H9 (cell line): ENCODE measurements around the gene SEPTIN12. TPM values are rescaled to one million over a fixed set of nuclear protein-coding genes. Genes with fewer than 3 reads are reported as not detected.
"Not testable (repeated sequence)": the region's sequence is repeated elsewhere in the genome, so short reads cannot be mapped to it uniquely, and the experiment has no call there.

Source experiments
- DNase-seq: peaks from one replicate; pipeline ENCODE4 v3.0.0-alpha.2; 2017
- H2AFZ ChIP-seq: one replicate; pipeline ENCODE4 v1.6.1; 2013; ENCODE audit warnings: mild to moderate bottlenecking, low read length, control low read depth, moderate library complexity
- H2AK5ac ChIP-seq: 2 replicates; pipeline ENCODE4 v1.6.1; 2013; ENCODE audit warnings: low read length, control low read depth, mixed read lengths; ENCODE audit not compliant: insufficient read length
- H2BK120ac ChIP-seq: one replicate; pipeline ENCODE4 v1.6.1; 2013; ENCODE audit warnings: low read depth, mild to moderate bottlenecking, low read length, control low read depth, inconsistent platforms; ENCODE audit not compliant: poor library complexity, severe bottlenecking
- H2BK12ac ChIP-seq: 2 replicates; pipeline ENCODE4 v1.6.1; 2013; ENCODE audit warnings: low read length, control low read depth, mixed read lengths, low read depth; ENCODE audit not compliant: insufficient read length
- H2BK15ac ChIP-seq: 2 replicates; pipeline ENCODE4 v1.6.1; 2013; ENCODE audit warnings: low read depth, low read length, control low read depth
- H2BK20ac ChIP-seq: one replicate; pipeline ENCODE4 v1.6.1; 2013; ENCODE audit warnings: low read depth, mild to moderate bottlenecking, low read length, control low read depth, inconsistent platforms; ENCODE audit not compliant: poor library complexity, severe bottlenecking
- H2BK5ac ChIP-seq: 2 replicates; pipeline ENCODE4 v1.6.1; 2013; ENCODE audit warnings: low read length, control low read depth, mixed read lengths; ENCODE audit not compliant: insufficient read length
- H3K14ac ChIP-seq: 2 replicates; pipeline ENCODE4 v1.6.1; 2013; ENCODE audit warnings: low read length, control low read depth; ENCODE audit not compliant: insufficient read depth
- H3K18ac ChIP-seq: 2 replicates; pipeline ENCODE4 v1.6.1; 2013; ENCODE audit warnings: low read depth, mild to moderate bottlenecking, mixed read lengths, low read length, control low read depth; ENCODE audit not compliant: insufficient read length
- H3K23ac ChIP-seq: 2 replicates; pipeline ENCODE4 v1.6.1; 2013; ENCODE audit warnings: low read length, control low read depth, mixed read lengths, low read depth; ENCODE audit not compliant: insufficient read length
- H3K23me2 ChIP-seq: 2 replicates; pipeline ENCODE4 v1.6.1; 2013; ENCODE audit warnings: low read depth, mild to moderate bottlenecking, mixed read lengths, low read length, control low read depth; ENCODE audit not compliant: insufficient read length, poor library complexity, severe bottlenecking
- H3K27ac ChIP-seq: 2 replicates; pipeline ENCODE4 v1.5.1; 2013; ENCODE audit warnings: low read length, control low read depth, mixed read lengths, low read depth; ENCODE audit not compliant: insufficient read length
- H3K27me3 ChIP-seq: 2 replicates; pipeline ENCODE4 v1.6.1; 2013; ENCODE audit warnings: low read length, control low read depth, inconsistent platforms; ENCODE audit not compliant: insufficient read depth
- H3K4ac ChIP-seq: 2 replicates; pipeline ENCODE4 v1.6.1; 2013; ENCODE audit warnings: low read depth, mild to moderate bottlenecking, control low read depth, inconsistent platforms, low read length, moderate library complexity
- H3K4me1 ChIP-seq: 2 replicates; pipeline ENCODE4 v1.6.1; 2013; ENCODE audit warnings: low read length, control low read depth, inconsistent platforms; ENCODE audit not compliant: insufficient read depth
- H3K4me2 ChIP-seq: 2 replicates; pipeline ENCODE4 v1.6.1; 2013; ENCODE audit warnings: low read length, control low read depth, mixed read lengths; ENCODE audit not compliant: insufficient read length, insufficient read depth
- H3K56ac ChIP-seq: 2 replicates; pipeline ENCODE4 v1.6.1; 2013; ENCODE audit warnings: low read depth, mild to moderate bottlenecking, mixed read lengths, low read length, control low read depth; ENCODE audit not compliant: insufficient read length
- H3K79me1 ChIP-seq: 2 replicates; pipeline ENCODE4 v1.6.1; 2013; ENCODE audit warnings: low read depth, mild to moderate bottlenecking, moderate library complexity, low read length, control low read depth, inconsistent platforms; ENCODE audit not compliant: insufficient read depth, poor library complexity, severe bottlenecking
- H3K79me2 ChIP-seq: 2 replicates; pipeline ENCODE4 v1.6.1; 2013; ENCODE audit warnings: low read length, control low read depth, inconsistent platforms; ENCODE audit not compliant: insufficient read depth
- H3K9ac ChIP-seq: 2 replicates; pipeline ENCODE4 v1.6.1; 2013; ENCODE audit warnings: low read length, control low read depth, mixed read lengths; ENCODE audit not compliant: insufficient read length; ENCODE audit errors: extremely low read depth
- H3K9me3 ChIP-seq: one replicate; pipeline ENCODE4 v1.6.1; 2013; ENCODE audit warnings: low read depth, low read length, inconsistent platforms; ENCODE audit not compliant: control insufficient read depth
- H3T11ph ChIP-seq: one replicate; pipeline ENCODE4 v1.6.1; 2013; ENCODE audit warnings: mild to moderate bottlenecking, low read length, control low read depth, inconsistent platforms
- H4K20me1 ChIP-seq: one replicate; pipeline ENCODE4 v1.6.1; 2013; ENCODE audit not compliant: control insufficient read depth, insufficient read length, insufficient read depth
- H4K5ac ChIP-seq: 2 replicates; pipeline ENCODE4 v1.6.1; 2013; ENCODE audit warnings: low read depth, mild to moderate bottlenecking, mixed read lengths, low read length, control low read depth; ENCODE audit not compliant: insufficient read length
- H4K8ac ChIP-seq: replicated peaks from 2 replicates; pipeline ENCODE4 v1.6.1; 2013; ENCODE audit warnings: low read length, control low read depth, mixed read lengths, low read depth; ENCODE audit not compliant: insufficient read length
- H4K91ac ChIP-seq: 2 replicates; pipeline ENCODE4 v1.6.1; 2013; ENCODE audit warnings: low read depth, mild to moderate bottlenecking, moderate library complexity, mixed read lengths, low read length, control low read depth; ENCODE audit not compliant: insufficient read length
- H3K27ac Mint-ChIP-seq, 3 experiments: 2 replicates in 2 of 3; 3 replicates in 1 of 3; pipeline ENCODE4 v1.8.0; 2020 to 2021; ENCODE audit warnings: mixed read lengths in 3 of 3, mild to moderate bottlenecking in 1 of 3, moderate library complexity in 1 of 3
- H3K27me3 Mint-ChIP-seq: 2 replicates; pipeline ENCODE4 v1.8.0; 2021; ENCODE audit warnings: low read depth, mild to moderate bottlenecking, moderate library complexity, mixed read lengths
- H3K36me3 Mint-ChIP-seq, 3 experiments: 2 replicates in 2 of 3; 3 replicates in 1 of 3; pipeline ENCODE4 v1.8.0; 2020 to 2021; ENCODE audit warnings: low read depth in 3 of 3, mixed read lengths in 3 of 3; ENCODE audit not compliant: insufficient read depth in 1 of 3
- H3K4me1 Mint-ChIP-seq, 2 experiments: 2 replicates each; pipeline ENCODE4 v1.8.0; 2020; ENCODE audit warnings: mixed read lengths in 2 of 2
- H3K4me3 Mint-ChIP-seq, 2 experiments: 2 replicates in 1 of 2; 3 replicates in 1 of 2; pipeline ENCODE4 v1.8.0; 2020 to 2021; ENCODE audit warnings: mild to moderate bottlenecking in 2 of 2, mixed read lengths in 2 of 2, moderate library complexity in 1 of 2
- H3K9me3 Mint-ChIP-seq, 2 experiments: 2 replicates in 1 of 2; 3 replicates in 1 of 2; pipeline ENCODE4 v1.8.0; 2020; ENCODE audit warnings: mild to moderate bottlenecking in 2 of 2, mixed read lengths in 2 of 2, moderate library complexity in 1 of 2
- WGBS: extraction: QIAGEN DNeasy Blood & Tissue Kit; methylation state at CpG from one replicate; pipeline ENCODE4 v1.1.7; 2013; ENCODE audit warnings: missing lambda C conversion rate, low lambda C conversion rate, mixed read lengths; ENCODE audit not compliant: insufficient read length; ENCODE audit errors: extremely low coverage; 5-methylcytosine and 5-hydroxymethylcytosine counted together
- total RNA-seq: library from RNA; stranded (reverse); gene quantifications from 2 replicates; pipeline ENCODE4 v1.2.1, GENCODE V29; 2021
- TF ChIP-seq, protein P1 (sequence below): fragments of 200-600 bp; sonication (generic); conservative IDR thresholded peaks from 3 replicates; pipeline ENCODE4 v1.8.0; 2021; ENCODE audit warnings: antibody characterized with exemption, mild to moderate bottlenecking

SEPTIN12 gene
- total RNA-seq, 1 experiment from 2014 or later, result 0.48 TPM

DNA sequence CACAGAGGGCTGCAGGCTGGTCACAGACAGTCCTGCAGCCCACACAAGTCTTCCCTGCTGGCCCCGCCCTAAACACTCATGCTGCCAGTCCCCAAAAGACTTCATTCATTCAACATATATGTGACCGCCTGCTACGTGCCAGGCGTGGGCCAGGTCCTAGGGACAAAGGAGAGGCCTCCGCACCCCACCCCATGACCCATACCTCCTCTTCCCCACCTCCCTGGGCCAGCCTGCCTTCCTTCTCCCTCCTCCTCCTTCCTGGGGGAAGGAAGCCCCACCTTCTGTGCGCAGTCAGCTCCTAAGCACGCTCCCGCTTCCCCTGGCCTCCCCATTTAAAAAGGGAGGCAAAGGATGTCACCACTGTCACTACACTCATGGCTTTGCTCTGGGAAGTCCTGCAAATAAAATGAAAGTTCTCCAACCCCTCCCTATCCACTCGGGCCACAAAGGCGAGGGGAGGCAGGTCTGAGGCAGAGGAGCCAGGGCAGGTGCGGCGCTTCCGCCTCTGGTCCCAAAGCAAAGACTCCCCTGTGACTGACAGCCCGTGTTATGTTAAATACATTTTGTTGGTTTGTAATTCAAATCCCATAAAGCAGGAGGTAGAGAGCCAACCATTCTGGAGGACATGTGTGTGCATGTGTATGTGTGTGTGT is 44.8 kb downstream of the SEPTIN12 start:
- Histone ChIP-seq H3T11ph (no peak overlapping the region), H3K4ac (no peak overlapping the region), H3K79me2 (no peaks in the 10 kb centered on the region), H3K4me1 (no peaks in the 10 kb centered on the region), H2AK5ac (no peak overlapping the region), H3K14ac (no peak overlapping the region), H4K8ac (no peak overlapping the region), H3K9me3 (no peaks in the 10 kb centered on the region), H3K9ac (peak overlapping the region; percentile 8), H2BK15ac (no peak overlapping the region), H3K56ac (no peak overlapping the region), H3K27me3 (no peaks in the 10 kb centered on the region), H3K4me2 (peak overlapping the region; percentile 0), H2AFZ (no peak overlapping the region), H2BK12ac (no peak overlapping the region), H2BK120ac (no peak overlapping the region), H2BK5ac (no peak overlapping the region), H4K91ac (no peak overlapping the region), H4K5ac (no peak overlapping the region), H3K27ac (no peak overlapping the region), H3K23me2 (no peaks in the 10 kb centered on the region), H4K20me1 (no peaks in the 10 kb centered on the region), H3K23ac (no peak overlapping the region), H2BK20ac (no peak overlapping the region), H3K18ac (no peak overlapping the region), H3K79me1 (no peaks in the 10 kb centered on the region)
- no CpG with 5 or more reads among the region's 14 CpGs for whole genome bisulfite sequencing
- no peaks in the 10 kb centered on the region for H3K9me3 Mint-ChIP-seq
- no peak for DNase-seq
- TF ChIP-seq, protein P1, sequence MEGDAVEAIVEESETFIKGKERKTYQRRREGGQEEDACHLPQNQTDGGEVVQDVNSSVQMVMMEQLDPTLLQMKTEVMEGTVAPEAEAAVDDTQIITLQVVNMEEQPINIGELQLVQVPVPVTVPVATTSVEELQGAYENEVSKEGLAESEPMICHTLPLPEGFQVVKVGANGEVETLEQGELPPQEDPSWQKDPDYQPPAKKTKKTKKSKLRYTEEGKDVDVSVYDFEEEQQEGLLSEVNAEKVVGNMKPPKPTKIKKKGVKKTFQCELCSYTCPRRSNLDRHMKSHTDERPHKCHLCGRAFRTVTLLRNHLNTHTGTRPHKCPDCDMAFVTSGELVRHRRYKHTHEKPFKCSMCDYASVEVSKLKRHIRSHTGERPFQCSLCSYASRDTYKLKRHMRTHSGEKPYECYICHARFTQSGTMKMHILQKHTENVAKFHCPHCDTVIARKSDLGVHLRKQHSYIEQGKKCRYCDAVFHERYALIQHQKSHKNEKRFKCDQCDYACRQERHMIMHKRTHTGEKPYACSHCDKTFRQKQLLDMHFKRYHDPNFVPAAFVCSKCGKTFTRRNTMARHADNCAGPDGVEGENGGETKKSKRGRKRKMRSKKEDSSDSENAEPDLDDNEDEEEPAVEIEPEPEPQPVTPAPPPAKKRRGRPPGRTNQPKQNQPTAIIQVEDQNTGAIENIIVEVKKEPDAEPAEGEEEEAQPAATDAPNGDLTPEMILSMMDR, result no peak
- H3K27me3 Mint-ChIP-seq, result no peaks in the 10 kb centered on the region; the same call in 1 of the 2 replicates
- peaks cover 16 to 27% of the 10 kb centered on the region in 2 experiments for H3K4me1 Mint-ChIP-seq
- H3K4me3 Mint-ChIP-seq, result peak overlapping the region in 1 of 2 experiments; percentile 24; a peak in 1 of 5 replicates
- H3K36me3 Mint-ChIP-seq, result no peaks in the 10 kb centered on the region
- peak overlapping the region in 1 of 3 experiments; percentile 15; a peak in 1 of 7 replicates for H3K27ac Mint-ChIP-seq

DNA sequence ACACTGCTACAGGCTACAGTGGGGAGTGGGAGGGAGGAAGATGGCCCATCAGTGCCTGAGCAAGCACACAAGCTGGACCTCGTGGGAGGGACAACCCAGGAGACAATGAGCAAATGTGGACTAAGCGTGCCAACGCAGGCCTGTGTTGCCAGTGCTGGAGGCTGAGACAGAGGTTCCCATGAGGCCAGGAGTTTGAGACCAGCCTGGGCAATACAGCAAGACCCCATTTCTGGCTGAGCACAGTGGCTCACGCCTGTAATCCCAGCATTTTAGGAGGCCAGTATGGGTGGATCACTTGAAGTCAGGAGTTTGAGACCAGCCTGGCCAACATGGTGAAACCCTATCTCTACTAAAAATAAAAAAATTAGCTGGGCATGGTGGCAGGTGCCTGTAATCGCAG is 49.8 kb downstream of the SEPTIN12 start:
- not testable (repeated sequence) for H3K9me3 Mint-ChIP-seq, H3K4me1 ChIP-seq
- peaks cover 13 to 16% of the 10 kb centered on the region in 2 experiments for H3K4me1 Mint-ChIP-seq

More for the DNA sequence above, 49.8 kb downstream of the SEPTIN12 start:
- not testable (repeated sequence) for H2BK5ac ChIP-seq, H3K79me2 ChIP-seq, H2AK5ac ChIP-seq, H2AFZ ChIP-seq, H2BK120ac ChIP-seq, H3K79me1 ChIP-seq, H3T11ph ChIP-seq, H3K27me3 Mint-ChIP-seq, H3K56ac ChIP-seq, H3K27ac Mint-ChIP-seq, H3K4me2 ChIP-seq, H3K4me3 Mint-ChIP-seq, H2BK20ac ChIP-seq, H3K27ac ChIP-seq, H3K4ac ChIP-seq, H2BK12ac ChIP-seq, H4K8ac ChIP-seq, H3K9me3 ChIP-seq, H3K36me3 Mint-ChIP-seq, H4K20me1 ChIP-seq, H3K9ac ChIP-seq, H3K18ac ChIP-seq, DNase-seq, H3K27me3 ChIP-seq, H2BK15ac ChIP-seq, H3K23ac ChIP-seq, H3K23me2 ChIP-seq, H4K5ac ChIP-seq, H4K91ac ChIP-seq, H3K14ac ChIP-seq
- no CpG with 5 or more reads among the region's 5 CpGs for WGBS
